GM19438 (cell line): Measurements from ENCODE around the gene MAST2.
"Not testable (repeated sequence)": the region's sequence is repeated elsewhere in the genome, so short reads cannot be mapped to it uniquely, and the experiment has no call there.

ENCODE experiments used
- ATAC-seq: cut with Tn5 transposase; IDR thresholded peaks from one replicate; pipeline ENCODE4 v1.9.1; 2021; ENCODE audit warnings: low read depth; ENCODE audit not compliant: unreplicated experiment

Gene MAST2

GRCh38 chr1:45854724-45855123 is 51.3 kb downstream of the MAST2 start:
- ATAC-seq, result no peak

GRCh38 chr1:45857101-45857700 is 53.8 kb downstream of the MAST2 start:
- no peak for ATAC-seq

- not testable (repeated sequence) for ATAC-seq
Observed at GRCh38 chr1:45857755-45858492, 54.5 kb downstream of the MAST2 start.

- ATAC-seq, result no peak
Observed at GRCh38 chr1:45859221-45859620, 55.8 kb downstream of the MAST2 start.

DNA sequence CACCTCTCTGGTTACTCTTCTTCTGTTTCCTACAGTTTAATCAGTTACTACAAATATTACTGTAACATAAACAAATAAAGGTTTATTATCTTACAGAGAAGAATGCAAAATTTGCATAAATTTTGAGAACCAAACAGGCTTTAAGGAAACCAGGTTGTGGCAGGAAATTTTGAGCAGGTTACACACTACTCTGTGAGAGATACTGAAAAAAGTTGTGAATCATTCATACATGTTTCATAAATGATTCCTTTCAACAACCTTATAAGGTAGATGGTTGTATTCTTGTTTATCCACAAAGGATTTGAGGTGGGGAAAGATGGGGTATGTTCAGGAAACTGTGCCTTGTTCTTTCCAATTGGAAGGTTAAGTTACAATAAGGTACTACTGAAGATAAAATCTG is 58.6 kb downstream of the MAST2 start:
- ATAC-seq, result no peak

GRCh38 chr1:45863218-45863617 is 59.8 kb downstream of the MAST2 start:
- no peak for ATAC-seq

DNA sequence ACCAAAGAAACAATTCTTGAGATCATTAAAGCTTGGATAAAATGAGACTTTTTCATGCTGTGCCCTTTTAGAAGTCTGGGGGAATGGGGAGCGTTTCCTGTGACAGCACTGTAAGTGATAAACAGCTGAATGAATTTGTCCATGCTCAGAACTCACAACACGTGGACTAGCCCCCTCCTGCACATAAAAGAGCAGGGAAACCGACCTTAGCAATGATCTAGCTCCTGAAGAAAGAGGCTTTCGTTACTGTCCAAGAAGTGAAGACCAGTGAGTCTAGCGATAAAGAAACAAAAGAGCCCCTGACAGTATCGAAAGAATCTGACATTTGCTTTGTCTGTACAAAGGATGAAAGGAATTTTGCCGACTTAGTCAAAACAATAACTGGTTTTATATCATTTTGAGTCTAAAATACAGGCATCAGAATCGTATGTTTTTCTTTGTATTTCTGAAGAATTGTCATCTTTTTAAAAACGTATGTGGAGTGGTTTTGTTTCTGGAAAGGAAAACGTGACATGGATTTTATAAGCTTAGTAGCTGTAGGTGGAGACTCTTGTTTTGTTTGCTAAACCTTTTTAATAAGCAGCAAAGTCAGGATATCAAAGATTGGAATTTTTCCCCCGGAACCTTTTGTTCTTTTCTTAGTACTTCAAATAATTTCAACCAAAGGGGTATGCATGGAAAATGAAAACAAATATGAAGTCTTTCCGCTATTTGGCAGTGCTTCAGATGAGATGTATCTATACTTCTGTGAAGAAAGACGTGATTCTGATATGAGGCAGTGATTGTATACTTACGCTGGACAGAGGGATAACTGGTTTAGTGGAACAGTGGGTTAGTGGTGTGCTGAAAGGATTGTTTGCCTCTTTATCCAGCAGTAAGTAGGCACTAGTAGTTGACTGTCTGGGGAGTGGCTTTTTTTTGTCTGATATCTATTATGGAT is 61.0 kb downstream of the MAST2 start:
- no peak for ATAC-seq

DNA sequence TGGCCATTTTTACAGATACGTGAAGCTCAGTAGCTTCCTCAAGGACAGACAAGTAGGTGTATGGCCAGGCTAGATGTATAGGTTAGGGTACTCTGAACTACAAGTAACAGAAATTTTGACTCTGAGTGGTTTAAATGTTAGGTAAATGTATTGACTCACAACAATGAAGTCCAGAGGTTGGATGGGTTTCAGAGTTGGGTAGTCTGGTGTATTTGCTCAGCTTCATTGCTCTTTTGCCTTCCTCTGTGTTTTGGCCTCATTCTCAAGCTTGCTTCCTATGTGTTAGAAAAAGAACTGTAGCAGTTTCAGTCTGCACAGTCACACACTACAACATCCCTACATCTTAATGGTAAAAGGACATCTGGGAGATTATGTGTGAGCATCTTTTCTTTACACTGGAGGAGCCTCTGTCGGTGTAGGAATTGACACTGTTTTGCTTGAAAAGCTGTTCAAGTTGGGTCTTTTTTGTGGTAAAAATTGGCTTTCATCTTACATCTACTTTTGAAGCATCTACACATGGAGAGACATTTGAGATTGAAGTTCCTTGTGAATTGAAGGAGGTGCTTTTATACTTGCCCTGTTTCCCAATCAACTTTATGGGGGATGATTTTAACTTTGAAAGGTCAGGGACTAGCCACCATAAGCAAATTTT is 64.4 kb downstream of the MAST2 start:
- no peak for ATAC-seq

DNA sequence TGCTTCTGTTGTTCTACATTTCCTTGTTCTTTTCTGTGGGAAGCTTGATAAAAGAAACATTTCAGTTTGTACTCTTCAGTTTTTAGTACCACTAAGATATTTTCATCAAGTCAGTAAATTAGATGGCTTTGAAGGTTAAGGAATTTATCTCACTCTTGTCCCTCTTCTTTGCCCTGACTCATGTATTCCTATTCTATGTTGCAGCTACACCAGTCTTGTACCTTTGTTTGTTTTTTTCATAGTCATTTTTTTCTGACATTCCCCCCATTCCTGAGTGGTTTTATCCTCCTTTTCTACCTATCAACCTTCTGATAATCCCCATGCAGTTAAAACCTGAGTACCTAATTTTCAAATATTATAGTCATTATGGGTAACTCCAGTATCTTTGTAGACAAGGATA is 65.4 kb downstream of the MAST2 start:
- no peak for ATAC-seq

DNA sequence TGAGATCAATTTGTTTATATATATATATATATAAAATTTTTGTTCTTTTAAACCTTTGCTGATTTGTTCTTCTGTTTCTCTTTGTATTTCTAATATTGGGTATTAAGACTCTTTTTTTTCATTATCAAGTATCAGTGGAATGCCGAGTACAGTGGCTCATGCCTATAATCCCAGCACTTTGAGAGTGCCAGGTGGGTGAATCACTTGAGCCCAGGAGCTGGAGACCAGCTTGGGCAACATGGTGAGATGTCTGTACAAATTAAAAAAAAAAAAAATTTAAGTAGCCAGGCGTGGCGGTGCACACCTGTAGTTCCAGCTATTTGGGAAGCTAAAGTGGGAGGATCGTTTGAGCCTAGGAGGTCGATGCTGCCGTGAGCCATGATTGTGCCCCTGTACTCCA is 67.1 kb downstream of the MAST2 start:
- ATAC-seq, result no peak

DNA sequence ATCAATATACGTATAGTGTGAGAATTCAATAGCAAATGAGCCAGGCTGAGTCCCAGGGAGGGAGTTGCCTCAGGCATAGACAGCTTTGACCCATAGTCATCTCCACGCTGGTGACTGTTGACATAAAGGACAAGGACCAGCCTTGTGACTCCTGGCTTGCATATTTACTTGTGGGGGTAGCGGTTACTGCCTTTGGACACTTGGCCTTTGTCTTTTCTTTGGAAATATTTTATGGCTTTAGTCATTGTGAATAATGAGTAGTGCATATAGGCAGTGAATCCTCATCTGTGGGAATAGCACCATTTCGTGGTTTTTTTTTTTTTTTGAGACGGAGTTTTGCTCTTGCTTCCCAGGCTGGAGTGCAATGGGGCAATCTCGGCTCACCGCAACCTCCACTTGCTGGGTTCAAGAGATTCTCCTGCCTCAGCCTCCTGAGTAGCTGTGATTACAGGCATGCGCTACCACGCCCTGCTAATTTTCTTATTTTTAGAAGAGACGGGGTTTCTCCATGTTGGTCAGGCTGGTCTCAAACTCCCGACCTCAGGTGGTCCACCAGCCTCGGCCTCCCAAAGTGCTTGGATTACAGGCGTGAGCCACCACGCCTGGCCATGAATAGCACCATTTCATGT is 68.9 kb downstream of the MAST2 start:
- ATAC-seq, result not testable (repeated sequence)

DNA sequence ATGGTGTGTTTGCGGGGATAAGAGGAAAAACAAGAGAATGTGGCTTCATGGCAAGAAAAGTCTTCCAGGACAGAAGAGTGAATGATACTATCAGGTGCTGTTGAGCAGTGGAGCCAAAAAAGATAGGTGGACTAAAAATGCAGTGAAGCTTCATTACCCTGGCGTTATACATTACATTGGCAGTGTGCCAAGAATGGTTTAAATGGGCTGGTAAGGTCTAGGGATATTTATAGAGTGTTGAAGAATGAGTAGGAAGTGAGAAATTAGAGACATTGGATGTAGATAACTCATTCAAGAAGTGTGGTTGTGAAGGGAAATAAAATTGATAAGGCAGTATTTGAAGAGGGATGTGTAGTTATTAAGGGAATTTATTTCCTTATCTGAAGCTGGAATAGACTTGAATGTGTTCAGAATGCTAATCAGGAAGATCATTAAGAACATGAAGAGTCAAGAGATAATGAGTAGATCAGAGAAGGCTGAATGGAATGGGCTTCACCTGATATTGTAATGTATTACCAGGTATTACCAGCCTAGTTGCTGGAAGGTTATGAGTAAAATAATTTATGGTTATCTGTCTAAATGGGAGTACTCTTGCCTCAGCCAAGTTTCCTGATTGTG is 72.7 kb downstream of the MAST2 start:
- ATAC-seq, result no peak

- no peak for ATAC-seq
Observed at GRCh38 chr1:45877264-45877663, 73.9 kb downstream of the MAST2 start.

DNA sequence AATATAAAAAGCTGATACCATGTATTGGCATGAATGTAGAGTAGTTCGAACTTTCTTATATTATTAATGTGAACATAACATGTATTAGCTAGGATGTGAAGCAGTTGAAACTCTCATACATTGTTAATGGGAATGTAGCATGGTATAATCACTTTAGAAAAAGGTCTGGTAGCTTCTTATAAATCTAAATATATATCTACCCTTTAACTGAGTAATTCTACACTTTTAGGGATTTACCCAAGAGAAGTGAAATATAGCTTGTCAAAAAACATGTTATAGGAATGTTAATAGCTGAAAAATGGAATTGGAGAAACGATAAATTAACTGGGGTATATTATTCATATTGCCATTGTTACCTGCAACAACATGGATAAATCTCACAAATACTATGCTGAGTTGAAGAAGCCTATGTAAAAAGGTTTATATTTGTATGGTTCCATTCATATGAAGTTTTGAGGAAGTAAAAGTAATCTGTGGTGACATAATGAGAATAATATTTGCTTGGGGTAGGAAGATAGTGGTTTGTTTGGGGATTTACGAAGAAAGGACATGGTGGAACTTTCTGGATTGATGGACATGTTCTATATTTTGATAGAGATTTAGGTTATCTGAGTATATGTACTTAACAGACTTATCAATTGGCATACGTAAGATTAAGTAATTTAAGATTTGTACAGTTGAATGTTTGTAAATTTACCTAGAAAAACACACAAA is 76.6 kb downstream of the MAST2 start:
- no peak for ATAC-seq

DNA sequence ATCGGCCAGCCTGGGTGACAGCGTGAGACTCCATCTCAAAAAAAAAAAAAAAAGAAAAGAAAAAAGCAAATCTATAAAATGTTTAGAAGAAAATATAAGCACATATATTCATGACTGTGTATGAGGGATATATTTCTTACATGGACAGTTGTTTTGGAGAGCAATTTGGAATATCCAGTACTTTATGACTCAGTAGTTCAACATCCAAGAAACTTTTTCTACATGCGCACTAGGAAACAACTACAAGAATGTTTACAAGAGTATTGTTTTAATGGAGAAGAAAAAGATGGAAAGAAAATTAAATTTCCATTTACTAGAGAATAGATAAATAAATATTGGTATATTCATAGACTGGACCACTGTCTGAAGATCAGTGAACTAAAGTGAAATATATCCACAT is 77.5 kb downstream of the MAST2 start:
- no peak for ATAC-seq

GRCh38 chr1:45883658-45884057 is 80.2 kb downstream of the MAST2 start:
- ATAC-seq, result no peak

DNA sequence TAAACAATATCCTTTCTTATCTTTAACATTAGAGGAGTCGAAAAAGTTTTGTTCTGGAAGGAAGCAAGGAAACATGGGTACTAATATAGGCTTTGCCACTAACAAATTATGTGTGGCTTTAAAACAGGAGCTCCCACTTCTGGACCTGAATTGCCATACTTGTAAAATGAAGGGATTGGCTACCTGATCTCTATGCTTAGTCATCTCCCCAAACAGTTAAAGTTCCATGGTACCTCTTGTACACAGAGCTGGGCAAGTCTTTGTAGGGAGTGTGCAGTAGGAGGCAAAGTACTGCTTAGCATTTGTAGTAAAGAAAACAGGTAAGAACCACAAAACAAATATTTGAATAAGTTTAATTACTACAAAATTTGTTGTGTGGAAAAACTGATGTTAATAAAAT is 81.3 kb downstream of the MAST2 start:
- ATAC-seq, result no peak

DNA sequence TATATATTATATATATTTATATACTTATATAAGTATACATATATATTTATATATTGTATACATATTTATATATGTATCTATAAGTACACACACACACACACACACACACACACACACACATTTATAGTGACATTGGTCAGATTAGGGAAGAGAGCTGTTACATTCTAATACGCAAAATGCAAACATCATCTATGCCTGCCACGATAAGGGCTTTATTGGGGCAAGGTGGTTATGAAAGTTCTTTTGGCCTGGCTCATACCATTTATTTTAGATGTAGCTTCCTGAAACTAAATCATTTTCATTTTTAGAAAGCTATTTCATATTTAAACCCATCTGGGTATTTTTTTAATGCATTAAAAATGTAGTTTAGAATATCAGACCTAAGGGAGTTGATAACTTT is 82.8 kb downstream of the MAST2 start:
- ATAC-seq, result no peak

- ATAC-seq, result no peak
Observed at GRCh38 chr1:45887156-45887842, 83.9 kb downstream of the MAST2 start.
